Ascending aorta (tissue), 2 donors: ENCODE results near the gene SLC41A3. TPM values are rescaled to one million over a fixed set of nuclear protein-coding genes. Genes with fewer than 3 reads are reported as not detected.
"Not testable (repeated sequence)": the region's sequence is repeated elsewhere in the genome, so short reads cannot be mapped to it uniquely, and the experiment has no call there.

Source experiments
- DNase-seq, 2 donors: peaks; one replicate each; pipeline ENCODE4 v3.0.0-alpha.2; 2019; ENCODE audit warnings: low spot score in 2 of 2
- H3K27ac ChIP-seq, 2 donors: fragments of 200-600 bp; sonication (generic); one replicate each; pipeline ENCODE4 v1.5.1; 2016 to 2017; ENCODE audit warnings: mild to moderate bottlenecking in 1 of 2
- H3K27me3 ChIP-seq: fragments of 200-600 bp; sonication (generic); one replicate; pipeline ENCODE4 v1.5.1; 2017
- H3K36me3 ChIP-seq, 2 donors: fragments of 200-600 bp; sonication (generic); one replicate each; pipeline ENCODE4 v1.5.1; 2016
- H3K4me1 ChIP-seq, 2 donors: fragments of 200-600 bp; sonication (generic); one replicate each; pipeline ENCODE4 v1.5.1; 2016 to 2017; ENCODE audit warnings: mild to moderate bottlenecking in 1 of 2
- H3K4me3 ChIP-seq, 2 donors: fragments of 200-600 bp; sonication (generic); one replicate each; pipeline ENCODE4 v1.5.1; 2016 to 2017; ENCODE audit warnings: mild to moderate bottlenecking in 1 of 2
- H3K9me3 ChIP-seq, 2 donors: fragments of 200-600 bp; sonication (generic); one replicate each; pipeline ENCODE4 v1.5.1; 2016
- intact Hi-C: fragments of 100-400 bp; cut with DNase I; formaldehyde crosslinking; loops from one replicate; pipeline ENCODE4 v1.15.1; 2023
- total RNA-seq: library from RNA; depleted of rRNA; stranded (reverse); fragments of >200 nt; gene quantifications from one replicate; pipeline ENCODE4 v1.1.0, GENCODE V29; 2016
- TF ChIP-seq, protein P1 (sequence below), 3 experiments: fragments of 200-600 bp in 2 of 3; fragments of 450-650 bp in 1 of 3; sonication (generic) in 2 of 3; IDR thresholded peaks; one replicate each; pipeline ENCODE4 v1.5.1; 2016 to 2019; ENCODE audit warnings: antibody characterized with exemption in 3 of 3, mild to moderate bottlenecking in 1 of 3, moderate library complexity in 1 of 3

Gene SLC41A3
- total RNA-seq, 1 donor from 2014 or later, result 111 TPM

- no peak for DNase-seq
- Histone ChIP-seq H3K27me3 (no peaks in the 10 kb centered on the region), H3K4me1 (no peaks in the 10 kb centered on the region), H3K36me3 (peaks cover 20 to 36% of the 10 kb centered on the region in 2 donors), H3K9me3 (peaks cover 7 to 29% of the 10 kb centered on the region in 2 donors), H3K27ac (no peak overlapping the region), H3K4me3 (no peak overlapping the region)
- TF ChIP-seq, protein P1, sequence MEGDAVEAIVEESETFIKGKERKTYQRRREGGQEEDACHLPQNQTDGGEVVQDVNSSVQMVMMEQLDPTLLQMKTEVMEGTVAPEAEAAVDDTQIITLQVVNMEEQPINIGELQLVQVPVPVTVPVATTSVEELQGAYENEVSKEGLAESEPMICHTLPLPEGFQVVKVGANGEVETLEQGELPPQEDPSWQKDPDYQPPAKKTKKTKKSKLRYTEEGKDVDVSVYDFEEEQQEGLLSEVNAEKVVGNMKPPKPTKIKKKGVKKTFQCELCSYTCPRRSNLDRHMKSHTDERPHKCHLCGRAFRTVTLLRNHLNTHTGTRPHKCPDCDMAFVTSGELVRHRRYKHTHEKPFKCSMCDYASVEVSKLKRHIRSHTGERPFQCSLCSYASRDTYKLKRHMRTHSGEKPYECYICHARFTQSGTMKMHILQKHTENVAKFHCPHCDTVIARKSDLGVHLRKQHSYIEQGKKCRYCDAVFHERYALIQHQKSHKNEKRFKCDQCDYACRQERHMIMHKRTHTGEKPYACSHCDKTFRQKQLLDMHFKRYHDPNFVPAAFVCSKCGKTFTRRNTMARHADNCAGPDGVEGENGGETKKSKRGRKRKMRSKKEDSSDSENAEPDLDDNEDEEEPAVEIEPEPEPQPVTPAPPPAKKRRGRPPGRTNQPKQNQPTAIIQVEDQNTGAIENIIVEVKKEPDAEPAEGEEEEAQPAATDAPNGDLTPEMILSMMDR (IDR thresholded peaks at IDR 0.05), result no peak
- intact Hi-C loops, result no loop called here
These were observed 80.3 kb downstream of the SLC41A3 start for GRCh38 chr3:126003447-126004190.

DNA sequence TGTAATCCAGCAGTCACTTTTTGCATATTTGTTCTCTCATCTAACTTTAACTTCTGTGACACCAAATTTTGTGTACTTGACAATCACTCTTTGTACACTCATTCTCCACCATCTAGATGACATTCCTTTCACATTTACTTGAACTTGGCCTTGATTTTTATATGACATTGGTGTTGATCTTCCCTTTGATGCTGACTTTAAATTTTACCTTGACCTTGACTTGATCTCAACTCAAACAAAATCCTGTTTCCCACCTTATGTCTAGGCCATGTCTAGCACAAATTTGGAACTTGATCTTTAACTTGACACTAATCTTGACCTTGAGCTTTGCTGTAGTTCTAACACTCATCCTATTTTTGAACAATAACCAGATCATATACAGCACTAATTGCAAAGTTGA, 81.7 kb downstream of the SLC41A3 start:
- TF ChIP-seq, protein P1 (IDR thresholded peaks at IDR 0.05), result no peak
- DNase-seq, result no peak
- Histone ChIP-seq H3K27me3 (no peaks in the 10 kb centered on the region), H3K9me3 (peaks cover 7 to 36% of the 10 kb centered on the region in 2 donors), H3K4me1 (no peaks in the 10 kb centered on the region), H3K27ac (no peak overlapping the region), H3K36me3 (peaks cover 8 to 21% of the 10 kb centered on the region in 2 donors), H3K4me3 (no peak overlapping the region)
- intact Hi-C loops, result no loop called here

DNA sequence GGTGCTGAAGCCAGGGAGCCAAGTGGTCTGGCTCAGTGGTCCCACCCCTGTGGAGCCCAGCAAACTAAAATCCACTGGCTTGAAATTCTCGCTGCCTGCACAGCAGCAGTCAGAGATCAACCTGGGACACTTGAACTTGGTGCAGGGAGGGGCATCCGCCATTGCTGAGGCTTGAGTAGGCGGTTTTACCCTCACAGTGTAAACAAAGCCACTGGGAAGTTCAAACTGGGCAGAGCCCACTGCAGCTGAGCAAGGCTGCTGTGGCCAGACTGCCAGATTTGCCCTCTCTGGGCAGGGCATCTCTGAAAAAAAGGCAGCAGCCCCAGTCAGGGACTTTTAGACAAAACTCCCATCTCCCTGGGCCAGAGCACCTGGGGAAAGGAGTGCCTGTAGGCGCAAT, 87.2 kb downstream of the SLC41A3 start:
- DNase-seq, intact Hi-C loops, H3K4me1 ChIP-seq, H3K27me3 ChIP-seq, H3K4me3 ChIP-seq, H3K36me3 ChIP-seq, H3K27ac ChIP-seq: not testable (repeated sequence)
- H3K9me3 ChIP-seq, result peaks cover 7 to 38% of the 10 kb centered on the region in 2 donors

DNA sequence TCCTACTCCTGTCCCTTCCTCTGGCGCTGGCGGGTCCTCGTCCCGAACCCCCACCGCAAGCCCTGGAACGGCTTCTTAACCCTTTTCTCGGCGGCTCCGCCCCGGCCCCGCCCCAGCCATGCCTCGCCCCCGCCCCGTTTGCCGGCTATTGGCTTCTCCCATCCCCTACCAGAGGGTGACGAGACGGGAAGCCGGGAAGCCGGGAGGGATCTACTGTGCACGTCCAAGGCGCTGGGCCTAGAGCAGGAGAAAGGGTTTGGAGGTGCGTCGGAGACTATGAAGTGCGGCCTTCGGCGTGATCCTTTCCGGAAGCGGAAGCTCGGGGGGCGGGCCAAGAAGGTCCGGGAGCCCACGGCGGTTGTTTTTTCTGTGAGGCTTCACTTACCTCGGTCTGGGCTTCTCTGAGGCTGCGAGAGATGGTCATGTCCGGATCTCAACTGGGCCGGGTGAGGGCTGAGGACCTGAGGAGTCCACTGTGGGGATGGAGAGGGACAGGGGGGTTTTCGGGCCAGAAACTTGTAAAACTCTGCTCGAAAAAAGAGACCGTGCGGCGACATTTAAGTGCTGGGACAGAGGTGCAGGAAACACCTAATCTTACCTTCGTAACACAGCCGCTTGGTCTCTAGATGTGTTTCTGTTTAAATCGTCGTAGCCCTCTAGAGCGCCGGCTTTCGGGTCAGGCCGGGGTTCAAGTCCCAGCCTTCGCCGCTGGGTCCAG, 93.5 kb downstream of the SLC41A3 start:
- Histone ChIP-seq H3K9me3 (peaks cover 0 to 3% of the 10 kb centered on the region in 2 donors), H3K4me3 (peak overlapping the region; percentile 65 to 82), H3K4me1 (peaks cover 0 to 7% of the 10 kb centered on the region in 2 donors), H3K27me3 (no peaks in the 10 kb centered on the region), H3K36me3 (no peaks in the 10 kb centered on the region), H3K27ac (peak overlapping the region; percentile 83 to 86)
- TF ChIP-seq, protein P1 (IDR thresholded peaks at IDR 0.05), result no peak
- DNase-seq, result peak; percentile 66 to 96
- intact Hi-C loops, result loop anchor here (2.0 to 5.0 kb wide), 2 partner anchors 18 to 92 kb away; partner anchors contain the start of gene SLC41A3

- H3K27me3 ChIP-seq, H3K9me3 ChIP-seq, H3K4me3 ChIP-seq, intact Hi-C loops, H3K4me1 ChIP-seq, DNase-seq, H3K36me3 ChIP-seq, H3K27ac ChIP-seq: not testable (repeated sequence)
These were observed 99.0 kb downstream of the SLC41A3 start for GRCh38 chr3:125984951-125985350.

GRCh38 chr3:125977104-125977503, 106.8 kb downstream of the SLC41A3 start:
- H3K4me3 ChIP-seq, H3K9me3 ChIP-seq, H3K36me3 ChIP-seq, DNase-seq, intact Hi-C loops, H3K27me3 ChIP-seq, H3K4me1 ChIP-seq, H3K27ac ChIP-seq: not testable (repeated sequence)

DNA sequence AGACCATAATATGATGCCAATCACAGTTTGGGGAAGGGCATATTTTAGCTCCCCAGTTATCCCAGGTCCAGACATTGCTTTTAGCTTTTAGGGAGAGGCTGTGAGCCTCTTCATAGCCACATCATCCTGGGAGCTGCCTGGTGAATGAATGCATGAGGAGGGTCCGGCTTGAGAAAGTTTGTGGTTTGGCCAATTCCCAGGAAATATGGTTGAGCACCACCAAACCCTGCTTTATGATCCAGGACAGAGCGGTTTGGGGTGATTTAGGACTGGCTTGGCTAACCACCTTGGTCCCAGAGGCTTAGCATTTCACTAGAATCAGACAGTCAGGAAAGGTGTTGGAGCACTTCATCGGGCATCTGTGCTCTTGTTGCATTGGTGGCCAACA, 107.9 kb downstream of the SLC41A3 start:
- H3K4me3 ChIP-seq, DNase-seq, H3K27ac ChIP-seq, intact Hi-C loops, H3K9me3 ChIP-seq, H3K27me3 ChIP-seq, H3K36me3 ChIP-seq, H3K4me1 ChIP-seq: not testable (repeated sequence)

- H3K9me3 ChIP-seq, H3K4me1 ChIP-seq, H3K27me3 ChIP-seq, DNase-seq, H3K27ac ChIP-seq, H3K4me3 ChIP-seq, H3K36me3 ChIP-seq, intact Hi-C loops: not testable (repeated sequence)
These were observed 108.5 kb downstream of the SLC41A3 start for GRCh38 chr3:125975245-125976002.
